Loucy (cell line): ENCODE data around the gene CELF5.

Source experiments
- H2AFZ ChIP-seq: fragments of 200-600 bp; sonication (generic); 2 replicates; pipeline ENCODE4 v1.6.0; 2016; ENCODE audit warnings: antibody characterized with exemption, mild to moderate bottlenecking, low read length, moderate library complexity
- H3F3A ChIP-seq: fragments of 200-600 bp; 2 replicates; pipeline ENCODE4 v1.6.0; 2016; ENCODE audit warnings: antibody characterized with exemption, low read depth, mild to moderate bottlenecking
- H3K27me3 ChIP-seq: fragments of 200-600 bp; sonication (generic); 2 replicates; pipeline ENCODE4 v1.6.1; 2014; ENCODE audit warnings: low read length, mild to moderate bottlenecking; ENCODE audit not compliant: insufficient read depth, poor library complexity, severe bottlenecking
- H3K36me3 ChIP-seq: fragments of 200-600 bp; sonication (generic); 2 replicates; pipeline ENCODE4 v1.6.1; 2016; ENCODE audit warnings: low read length; ENCODE audit not compliant: insufficient read depth
- H3K4me1 ChIP-seq: fragments of 200-600 bp; sonication (generic); 2 replicates; pipeline ENCODE4 v1.5.1; 2014; ENCODE audit warnings: low read length, mild to moderate bottlenecking; ENCODE audit not compliant: insufficient read depth, poor library complexity, severe bottlenecking
- H3K4me2 ChIP-seq: fragments of 200-600 bp; sonication (generic); 2 replicates; pipeline ENCODE4 v1.6.0; 2014; ENCODE audit warnings: antibody characterized with exemption, low read length, low read depth, mild to moderate bottlenecking; ENCODE audit not compliant: poor library complexity, severe bottlenecking
- H3K4me3 ChIP-seq: fragments of 200-600 bp; sonication (generic); 2 replicates; pipeline ENCODE4 v1.5.1; 2014; ENCODE audit warnings: low read length, mild to moderate bottlenecking, mixed read lengths; ENCODE audit not compliant: poor library complexity, severe bottlenecking
- H3K79me2 ChIP-seq: fragments of 200-600 bp; sonication (generic); 2 replicates; pipeline ENCODE4 v1.6.1; 2014; ENCODE audit warnings: low read length; ENCODE audit not compliant: insufficient read depth
- H3K9ac ChIP-seq: fragments of 200-600 bp; sonication (generic); 2 replicates; pipeline ENCODE4 v1.6.0; 2014; ENCODE audit warnings: mild to moderate bottlenecking, low read depth, low read length, moderate library complexity; ENCODE audit not compliant: poor library complexity, severe bottlenecking
- H3K9me2 ChIP-seq: fragments of 200-600 bp; sonication (generic); replicated peaks from 2 replicates; pipeline ENCODE4 v1.6.1; 2016; ENCODE audit warnings: low read depth, low read length, mixed read lengths
- H3K9me3 ChIP-seq: fragments of 200-600 bp; sonication (generic); 2 replicates; pipeline ENCODE4 v1.6.1; 2014; ENCODE audit warnings: mild to moderate bottlenecking, antibody characterized with exemption, low read length, low read depth; ENCODE audit not compliant: insufficient read depth
- H4K20me1 ChIP-seq: fragments of 200-600 bp; sonication (generic); 2 replicates; pipeline ENCODE4 v1.6.0; 2014; ENCODE audit warnings: antibody characterized with exemption, low read length, mild to moderate bottlenecking; ENCODE audit not compliant: insufficient read depth, poor library complexity, severe bottlenecking
- CTCF ChIP-seq: fragments of 200-600 bp; sonication (generic); conservative IDR thresholded peaks from 2 replicates; pipeline ENCODE4 v1.5.1; 2014; ENCODE audit warnings: mild to moderate bottlenecking, antibody characterized with exemption, low read length
- EZH2phosphoT487 ChIP-seq: fragments of 200-600 bp; IDR thresholded peaks from 2 replicates; pipeline ENCODE4 v1.6.1; 2018; ENCODE audit warnings: antibody characterized with exemption, mild to moderate bottlenecking, moderate library complexity, borderline replicate concordance

Gene CELF5

GRCh38 chr19:3183721-3184641, 40.5 kb upstream of the CELF5 start:
- H3K9me3 ChIP-seq = no peaks in the 10 kb centered on the region
- H3K4me2 ChIP-seq = peak overlapping the region; percentile 77
- TF ChIP-seq CTCF = no peak
- no peak for TF ChIP-seq EZH2phosphoT487
- no peaks in the 10 kb centered on the region for H3K36me3 ChIP-seq
- H4K20me1 ChIP-seq = peaks cover 66% of the 10 kb centered on the region
- H3K9me2 ChIP-seq = no peaks in the 10 kb centered on the region
- peaks cover 37% of the 10 kb centered on the region for H3K4me1 ChIP-seq
- no peak overlapping the region for H2AFZ ChIP-seq
- H3K27me3 ChIP-seq = no peaks in the 10 kb centered on the region
- H3K9ac ChIP-seq = no peak overlapping the region
- H3K4me3 ChIP-seq = peak overlapping the region; percentile 24
- no peaks in the 10 kb centered on the region for H3F3A ChIP-seq
- H3K79me2 ChIP-seq = peaks cover 89% of the 10 kb centered on the region

- H3K4me3 ChIP-seq = peak overlapping the region; percentile 82
- peak overlapping the region; percentile 96; the same call in 1 of the 2 replicates for H2AFZ ChIP-seq
- H3K9me3 ChIP-seq = no peaks in the 10 kb centered on the region
- H3F3A ChIP-seq = no peaks in the 10 kb centered on the region
- H3K36me3 ChIP-seq = no peaks in the 10 kb centered on the region
- H4K20me1 ChIP-seq = peaks cover 59% of the 10 kb centered on the region
- no peak overlapping the region for H3K9ac ChIP-seq
- H3K4me1 ChIP-seq = peaks cover 38% of the 10 kb centered on the region
- peaks cover 89% of the 10 kb centered on the region for H3K79me2 ChIP-seq
- peak overlapping the region; percentile 77 for H3K4me2 ChIP-seq
- TF ChIP-seq CTCF = no peak
- TF ChIP-seq EZH2phosphoT487 = no peak
- no peaks in the 10 kb centered on the region for H3K27me3 ChIP-seq
- no peaks in the 10 kb centered on the region for H3K9me2 ChIP-seq
These were observed 39.5 kb upstream of the CELF5 start for GRCh38 chr19:3184847-3185460.

GRCh38 chr19:3185461-3186159, 38.9 kb upstream of the CELF5 start, which contains the start of gene NCLN:
NCLN (plus strand) TSS chr19:3185930; CDS start chr19:3186031, 101 bp downstream.
- Histone ChIP-seq H3F3A (no peaks in the 10 kb centered on the region), H3K9ac (peak within 1 kb of the TSS; percentile 82), H3K9me3 (no peaks in the 10 kb centered on the region), H2AFZ (peak within 1 kb of the TSS; percentile 96), H3K4me3 (peak within 1 kb of the TSS; percentile 82), H3K27me3 (no peaks in the 10 kb centered on the region), H3K9me2 (no peaks in the 10 kb centered on the region), H4K20me1 (peaks cover 54% of the 10 kb centered on the region), H3K79me2 (peaks cover 89% of the 10 kb centered on the region), H3K4me2 (peak within 1 kb of the TSS; percentile 100), H3K4me1 (peaks cover 36% of the 10 kb centered on the region), H3K36me3 (no peaks in the 10 kb centered on the region)
- TF ChIP-seq CTCF (no peak), EZH2phosphoT487 (no peak)
